HG03354 (cell line): ENCODE measurements around the gene BAZ1B.
A peak's percentile ranks its signal among the peaks of the same experiment; 100 is the strongest.
"Not testable (repeated sequence)": the region's sequence is repeated elsewhere in the genome, so short reads cannot be mapped to it uniquely, and the experiment has no call there.

Experiments
- ATAC-seq: cut with Tn5 transposase; IDR thresholded peaks from one replicate; pipeline ENCODE4 v1.9.1; 2021; ENCODE audit warnings: mild to moderate bottlenecking; ENCODE audit not compliant: unreplicated experiment, poor library complexity, severe bottlenecking

The BAZ1B gene

GRCh38 chr7:73541722-73542121 is 19.6 kb upstream of the BAZ1B start:
- no peak for ATAC-seq

DNA sequence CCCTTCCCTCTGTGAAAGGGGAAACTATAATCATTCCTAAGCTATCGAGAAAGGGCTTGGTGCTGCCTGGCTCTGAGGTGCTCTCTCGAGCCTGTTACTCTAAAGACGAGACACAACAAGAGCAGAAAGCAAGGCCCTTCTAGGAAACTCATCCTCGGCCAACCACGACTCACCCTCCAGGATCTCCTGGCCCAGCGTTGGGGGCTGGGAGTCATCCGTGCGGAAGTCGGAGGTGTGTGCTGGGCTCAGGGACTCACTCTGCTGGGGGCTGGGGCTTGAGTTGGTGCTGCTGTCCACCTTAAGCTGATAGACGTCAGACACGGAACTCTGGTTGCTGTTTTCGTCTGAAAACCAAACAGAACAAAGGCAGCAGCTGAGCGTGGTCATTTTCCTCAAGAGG is 17.6 kb upstream of the BAZ1B start:
- ATAC-seq, result no peak

DNA sequence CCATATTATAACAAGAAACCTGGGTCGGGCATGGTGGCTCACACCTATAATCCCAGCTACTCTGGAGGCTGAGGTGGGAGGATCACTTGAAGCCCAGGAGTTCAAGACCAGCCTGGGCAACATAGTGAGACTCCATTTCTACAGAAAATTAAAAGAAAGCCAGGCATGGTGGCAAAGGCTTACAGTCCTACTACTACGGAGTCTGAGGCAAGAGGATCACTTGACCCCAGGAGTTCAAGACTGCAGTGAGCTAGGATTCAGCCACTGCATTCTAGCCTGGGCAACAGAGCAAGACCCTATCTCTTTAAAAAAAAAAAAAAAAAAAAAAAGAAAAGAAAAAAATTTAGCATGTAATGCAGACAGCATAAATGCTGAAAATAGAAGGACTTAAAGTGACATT is 16.4 kb upstream of the BAZ1B start:
- not testable (repeated sequence) for ATAC-seq

- no peak for ATAC-seq
These were observed 15.0 kb upstream of the BAZ1B start for GRCh38 chr7:73537051-73537450.

DNA sequence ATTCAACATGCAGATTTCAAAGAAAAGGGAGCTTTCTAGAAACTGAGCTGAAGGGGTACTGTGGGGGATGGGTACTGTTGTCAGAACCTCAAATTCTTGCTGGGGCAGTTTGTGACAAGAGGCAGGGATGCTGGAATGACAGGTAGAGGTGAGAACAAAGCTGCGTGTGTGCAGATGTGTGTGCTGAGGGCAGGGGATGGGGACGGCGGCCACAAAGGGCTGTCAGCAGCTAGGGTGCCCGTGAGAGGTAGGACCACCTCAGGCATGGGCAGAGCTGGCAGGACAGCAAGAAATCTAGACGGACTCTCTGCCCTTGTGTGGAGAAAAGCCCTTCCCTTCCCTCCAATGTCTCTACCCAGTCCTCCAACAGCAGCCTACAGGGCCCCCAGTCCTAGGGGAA is 14.4 kb upstream of the BAZ1B start:
- ATAC-seq, result no peak

DNA sequence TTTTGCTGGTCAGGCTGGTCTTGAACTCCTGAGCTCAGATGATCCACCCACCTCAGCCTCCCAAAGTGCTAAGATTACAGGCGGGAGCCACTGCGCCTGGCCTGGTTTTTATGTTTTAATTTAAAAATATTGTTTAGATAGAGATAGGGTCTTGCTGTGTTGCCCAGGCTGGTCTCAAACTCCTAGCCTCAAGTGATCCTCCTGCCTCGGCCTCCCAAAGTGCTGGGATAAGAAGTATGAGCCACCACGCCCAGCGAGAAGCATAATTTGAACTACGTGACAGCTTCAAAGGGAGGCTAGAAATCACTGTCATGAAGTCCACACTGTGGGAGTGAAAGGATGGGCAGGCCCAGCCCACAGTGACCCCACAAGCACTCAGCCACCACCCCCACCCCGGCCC is 13.8 kb upstream of the BAZ1B start:
- not testable (repeated sequence) for ATAC-seq

DNA sequence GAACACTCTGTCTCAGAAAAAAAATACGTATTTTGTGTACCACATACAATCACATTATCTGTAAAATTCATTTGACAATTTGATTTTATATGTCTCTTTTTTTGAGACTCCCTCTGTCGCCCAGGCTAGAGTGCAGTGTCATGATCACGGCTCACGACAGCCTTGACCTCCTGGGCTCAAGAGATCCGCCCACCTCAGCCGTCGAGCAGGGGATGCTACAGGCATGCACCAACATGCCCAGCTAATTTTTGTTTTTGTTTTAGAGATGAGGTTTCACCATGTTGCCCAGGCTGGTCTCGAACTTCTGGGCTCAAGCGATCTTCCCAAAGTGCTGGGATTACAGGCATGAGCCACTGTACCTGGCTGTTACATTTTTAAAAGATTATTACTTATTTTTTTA is 11.6 kb upstream of the BAZ1B start:
- ATAC-seq, result no peak

DNA sequence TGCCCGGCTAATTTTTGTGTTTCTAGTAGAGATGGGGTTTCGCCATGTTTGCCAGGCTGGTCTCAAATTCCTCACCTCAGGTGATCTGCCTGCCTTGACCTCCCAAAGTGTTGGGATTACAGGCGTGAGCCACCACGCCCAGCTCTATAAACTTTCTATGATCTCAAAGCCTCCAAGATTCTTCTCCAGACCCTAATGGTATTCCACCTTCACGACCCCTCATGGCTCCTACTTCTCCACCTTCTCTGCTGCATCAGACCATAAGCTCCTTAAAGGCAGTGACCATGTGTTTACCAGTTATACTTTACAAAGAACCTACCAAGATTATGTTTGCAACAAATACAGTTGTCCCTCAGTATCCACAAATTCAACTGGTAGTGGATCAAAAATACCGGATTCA is 10.1 kb upstream of the BAZ1B start:
- ATAC-seq, result no peak

- ATAC-seq, result no peak
These were observed 8.7 kb upstream of the BAZ1B start for GRCh38 chr7:73530800-73531199.

- no peak for ATAC-seq
These were observed 5.1 kb upstream of the BAZ1B start for GRCh38 chr7:73526896-73527821.

DNA sequence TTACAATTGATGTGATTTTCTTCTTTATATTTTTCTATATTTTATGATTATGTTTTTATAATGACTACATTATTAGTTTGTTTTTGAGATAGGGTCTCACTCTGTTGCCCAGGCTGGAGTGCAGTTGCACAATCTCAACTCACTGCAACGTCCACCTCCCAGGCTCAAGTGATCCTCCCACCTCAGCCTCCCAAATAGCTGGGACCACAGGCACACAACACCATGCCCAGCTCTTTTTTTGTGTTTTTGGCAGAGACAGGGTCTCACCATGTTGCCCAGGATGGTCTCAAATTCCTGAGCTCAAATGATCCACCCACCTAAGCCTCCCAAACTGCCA is 4.0 kb upstream of the BAZ1B start:
- not testable (repeated sequence) for ATAC-seq

DNA sequence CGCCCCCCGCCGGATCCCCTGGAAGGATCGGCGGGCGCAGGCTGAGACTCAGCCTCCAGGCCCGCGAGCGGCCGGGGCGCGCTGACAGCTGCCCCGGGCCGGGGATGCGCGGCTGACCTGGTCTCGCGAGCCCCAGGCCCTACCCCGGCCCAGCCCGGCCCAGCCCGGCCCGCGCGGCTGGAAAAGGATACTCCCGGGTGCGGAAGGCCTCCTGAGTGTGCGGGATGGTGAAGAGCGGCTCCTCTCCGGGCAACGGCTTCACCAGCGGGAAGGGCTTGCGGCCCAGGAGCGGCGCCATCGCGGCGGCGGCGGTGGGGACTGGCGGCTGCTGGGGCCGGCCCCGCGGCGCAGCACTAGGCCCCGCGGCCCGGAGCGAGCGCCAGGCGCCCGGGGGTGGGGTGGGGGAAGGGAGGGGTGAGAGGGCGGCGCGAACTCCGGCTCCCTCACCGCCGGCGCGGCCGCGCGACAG is 423 bp downstream of the BAZ1B start:
- peak; percentile 43 for ATAC-seq

DNA sequence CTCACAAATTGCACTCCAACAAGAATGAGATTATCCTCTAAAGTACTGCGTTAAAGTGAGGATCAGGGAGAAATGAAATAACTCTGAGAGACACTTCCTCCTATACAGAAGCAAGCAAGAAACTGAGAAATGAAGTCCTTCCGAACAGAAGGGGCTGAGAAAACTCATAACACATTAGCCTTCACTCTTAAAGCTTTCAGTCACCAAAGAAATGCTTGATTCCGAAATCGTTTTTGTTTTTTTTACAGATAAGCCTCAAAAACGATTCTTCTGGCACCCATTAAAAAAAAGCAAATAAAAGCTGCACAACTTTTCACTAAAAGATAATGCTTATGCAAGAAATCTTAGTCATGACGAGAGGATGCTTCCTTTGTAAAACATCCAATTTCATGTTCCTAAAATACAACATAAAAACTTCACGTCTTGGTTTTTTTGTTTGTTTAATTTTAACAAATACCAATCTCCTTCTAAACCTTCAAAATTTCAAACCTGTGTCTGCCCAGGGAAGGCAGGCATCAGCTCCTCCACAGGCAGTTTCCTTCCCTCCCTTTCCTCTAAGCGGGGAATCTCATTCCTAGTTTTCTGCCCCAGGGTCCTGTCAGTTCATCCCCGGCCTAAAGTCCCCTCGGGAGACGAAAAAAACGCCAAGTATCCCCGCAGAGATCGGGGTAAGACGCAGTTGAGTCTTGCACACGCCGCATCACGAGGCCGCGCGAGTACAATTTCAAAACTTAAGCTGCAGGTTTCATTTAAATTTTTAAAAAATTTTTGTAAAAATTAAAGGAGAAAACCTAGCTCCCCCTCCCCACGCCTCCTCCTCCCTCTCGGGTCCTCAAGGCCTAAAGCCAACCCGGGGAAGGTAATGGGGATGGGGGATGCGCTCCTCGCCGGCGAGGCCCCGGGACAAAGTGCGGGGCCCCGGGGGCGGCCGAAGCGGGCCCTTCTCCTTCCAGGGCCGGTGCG is 1.1 kb downstream of the BAZ1B start:
- ATAC-seq, result no peak

DNA sequence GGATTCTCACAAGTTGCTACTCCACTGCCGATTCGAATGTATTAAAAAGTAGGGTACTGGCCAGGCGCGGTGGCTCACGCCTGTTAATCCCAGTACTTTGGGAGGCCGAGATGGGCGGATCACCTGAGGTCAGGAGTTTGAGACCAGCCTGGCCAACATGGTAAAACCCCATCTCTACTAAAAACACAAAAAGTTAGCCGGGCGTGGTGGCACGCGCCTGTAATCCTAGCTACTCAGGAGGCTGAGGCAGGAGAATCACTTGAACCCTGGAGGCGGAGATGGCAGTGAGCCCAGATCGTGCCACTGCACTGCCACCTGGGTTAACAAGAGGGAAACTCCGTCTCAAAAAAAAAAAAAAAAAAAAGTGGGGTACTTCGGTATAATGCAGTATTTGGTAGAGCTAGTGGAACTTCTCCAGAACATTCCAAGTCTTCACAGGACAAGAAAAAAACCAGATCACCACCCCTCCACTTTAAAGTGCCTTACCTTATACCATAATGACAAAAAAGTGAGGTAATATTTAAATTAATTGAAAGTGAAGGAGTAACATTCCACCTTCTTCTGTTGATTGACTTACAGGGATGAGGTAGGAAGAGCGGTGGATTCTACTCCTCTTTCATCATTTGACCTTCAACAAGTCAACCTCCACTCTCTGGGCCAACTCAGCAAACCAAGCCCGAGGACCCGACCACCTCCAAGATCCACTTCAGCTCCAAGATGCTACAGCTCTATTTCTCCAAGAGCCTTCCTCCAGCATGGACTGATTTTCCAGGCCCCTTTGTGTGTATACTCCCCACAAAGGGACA is 2.0 kb downstream of the BAZ1B start:
- no peak for ATAC-seq

- no peak for ATAC-seq
These were observed 3.6 kb downstream of the BAZ1B start for GRCh38 chr7:73518470-73518869.

- ATAC-seq, result no peak
These were observed 4.7 kb downstream of the BAZ1B start for GRCh38 chr7:73517241-73517995.

- ATAC-seq, result no peak
These were observed 6.9 kb downstream of the BAZ1B start for GRCh38 chr7:73515178-73515577.

- no peak for ATAC-seq
These were observed 9.9 kb downstream of the BAZ1B start for GRCh38 chr7:73512018-73512780.
